GM18519 (cell line): Measurements from ENCODE around the gene TMED6.
A peak's percentile ranks its signal among the peaks of the same experiment; 100 is the strongest.

ENCODE experiments used
- ATAC-seq: cut with Tn5 transposase; IDR thresholded peaks from one replicate; pipeline ENCODE4 v1.9.1; 2021; ENCODE audit warnings: mild to moderate bottlenecking, moderate library complexity; ENCODE audit not compliant: unreplicated experiment, low FRiP score

The TMED6 gene

GRCh38 chr16:69324585-69325253, 26.9 kb downstream of the TMED6 start:
- no peak for ATAC-seq

DNA sequence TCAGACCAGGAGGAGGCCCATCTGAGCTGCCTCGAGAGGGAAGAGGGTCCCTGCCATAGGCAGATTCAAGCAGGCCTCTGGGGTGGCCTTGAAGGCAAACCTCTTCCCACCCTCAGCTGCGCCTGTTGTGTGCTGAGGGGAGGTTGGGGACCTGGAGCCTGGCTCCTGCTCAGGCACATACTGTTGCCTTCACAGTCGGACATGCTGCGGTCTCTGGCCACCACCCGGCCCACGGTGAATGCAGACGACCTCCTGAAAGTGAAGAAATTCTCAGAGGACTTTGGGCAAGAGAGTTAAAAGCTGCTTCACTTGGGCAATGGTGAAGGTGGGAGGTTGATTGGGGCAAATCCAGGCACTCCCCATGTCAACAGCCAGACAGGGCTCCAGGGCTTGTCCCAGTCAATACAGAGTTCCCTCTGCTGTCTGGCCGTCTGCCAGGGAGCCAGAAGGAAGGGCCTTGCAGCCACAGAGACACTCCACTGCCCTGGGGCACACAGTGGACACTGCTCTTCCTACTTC, 27.5 kb downstream of the TMED6 start:
- ATAC-seq = no peak

- ATAC-seq = no peak
Observed at GRCh38 chr16:69323415-69323814, 28.2 kb downstream of the TMED6 start.

DNA sequence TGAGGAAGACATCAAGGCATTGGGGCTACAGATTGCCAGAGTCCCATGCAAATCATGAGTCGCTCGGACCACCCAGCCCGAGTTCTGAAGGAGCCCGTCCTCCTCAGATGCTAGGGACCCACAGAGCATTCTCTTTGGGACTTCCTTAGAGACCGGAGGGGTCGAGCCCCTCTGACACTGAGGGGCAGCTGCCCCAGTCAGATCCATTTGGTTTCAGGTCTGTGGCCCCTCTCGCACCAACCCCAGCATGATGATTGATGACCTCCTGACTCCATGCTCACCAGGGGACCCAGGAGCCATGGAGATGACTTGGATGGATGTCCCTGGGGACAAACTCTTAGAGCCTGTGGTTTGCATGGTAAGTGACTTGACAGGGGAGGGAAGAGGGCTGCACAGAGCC, 29.2 kb downstream of the TMED6 start:
- no peak for ATAC-seq

GRCh38 chr16:69321080-69321479, 30.5 kb downstream of the TMED6 start:
- no peak for ATAC-seq

GRCh38 chr16:69320740-69321073, 30.9 kb downstream of the TMED6 start:
- ATAC-seq = no peak

- ATAC-seq = no peak
Observed at GRCh38 chr16:69319826-69320739, 31.5 kb downstream of the TMED6 start.

- ATAC-seq = no peak
Observed at GRCh38 chr16:69319381-69319780, 32.2 kb downstream of the TMED6 start.

DNA sequence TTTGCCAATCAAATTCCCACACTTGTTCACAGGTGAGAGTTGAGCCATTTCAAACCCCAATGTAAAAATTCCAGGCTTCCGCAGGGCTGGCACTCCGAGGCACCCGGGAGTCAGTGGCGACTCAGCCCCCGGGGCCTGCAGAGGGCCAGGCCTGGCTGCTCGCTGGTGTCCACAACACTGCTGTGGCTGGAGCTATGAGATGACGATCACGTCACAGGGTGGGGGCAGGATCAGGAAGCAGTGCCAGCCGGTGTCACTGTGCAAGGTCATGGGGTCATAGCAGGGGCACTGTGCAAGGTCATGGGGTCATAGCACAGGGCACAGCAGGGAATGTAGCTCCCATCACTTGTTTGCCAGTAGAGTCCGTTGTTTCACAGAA, 32.7 kb downstream of the TMED6 start:
- ATAC-seq = no peak

- ATAC-seq = no peak
Observed at GRCh38 chr16:69318177-69318910, 33.2 kb downstream of the TMED6 start.

DNA sequence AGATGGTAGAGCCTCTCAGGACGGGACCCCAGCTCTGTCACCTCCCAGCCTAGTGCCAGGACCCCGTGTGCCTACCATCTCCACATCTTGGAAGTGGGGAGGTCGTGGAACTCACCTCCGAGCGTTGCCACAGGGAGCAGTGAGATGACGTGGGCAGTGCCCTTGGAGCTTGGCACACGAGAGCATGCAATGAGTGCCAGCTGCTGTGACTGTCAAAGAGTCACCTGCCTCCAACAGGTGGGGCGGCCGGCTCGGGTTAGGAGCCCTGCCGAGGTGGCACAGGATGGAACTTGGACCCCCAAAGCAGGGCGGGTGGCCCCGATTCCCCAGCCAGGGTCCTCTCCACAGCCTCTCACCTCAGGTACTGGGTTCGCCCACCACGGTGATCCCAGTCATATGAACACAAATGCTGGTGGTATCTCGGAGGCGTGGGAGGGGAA, 35.0 kb downstream of the TMED6 start:
- ATAC-seq = no peak

DNA sequence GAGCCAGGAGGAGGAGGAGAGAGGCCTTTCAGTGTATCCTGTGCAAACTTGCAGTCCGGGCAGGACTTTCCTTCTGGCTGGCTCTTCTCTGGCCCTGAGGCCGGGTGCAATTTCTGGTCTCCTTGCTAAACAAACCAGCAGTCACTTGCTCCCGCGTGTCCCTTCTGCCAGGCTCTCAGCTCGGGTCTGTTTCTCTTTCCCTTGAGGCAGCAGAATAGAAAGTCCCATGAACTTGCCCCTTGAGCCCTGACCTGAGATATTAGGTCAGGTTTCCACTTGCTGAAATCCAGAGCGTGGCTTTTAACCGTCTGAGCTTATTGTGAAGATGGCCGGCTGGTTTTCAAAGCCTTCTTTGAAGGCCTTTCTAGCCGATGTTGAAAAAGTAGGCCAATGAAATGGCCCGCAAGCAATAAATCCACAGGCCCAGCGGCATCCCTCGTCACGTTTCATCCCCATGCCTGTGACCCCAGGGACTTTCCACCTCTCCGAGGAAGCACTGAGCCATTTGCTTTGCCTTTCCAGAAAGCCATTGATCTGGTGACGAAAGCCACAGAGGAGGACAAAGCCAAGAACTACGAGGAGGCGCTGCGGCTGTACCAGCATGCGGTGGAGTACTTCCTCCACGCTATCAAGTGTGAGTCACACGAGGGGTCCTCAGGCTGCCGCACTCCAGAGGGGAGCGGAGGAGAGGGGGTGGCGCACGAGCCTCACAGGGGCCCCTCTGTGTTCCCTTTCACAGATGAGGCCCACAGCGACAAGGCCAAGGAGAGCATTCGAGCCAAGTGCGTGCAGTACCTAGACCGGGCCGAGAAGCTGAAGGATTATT, 35.9 kb downstream of the TMED6 start:
- ATAC-seq = no peak

DNA sequence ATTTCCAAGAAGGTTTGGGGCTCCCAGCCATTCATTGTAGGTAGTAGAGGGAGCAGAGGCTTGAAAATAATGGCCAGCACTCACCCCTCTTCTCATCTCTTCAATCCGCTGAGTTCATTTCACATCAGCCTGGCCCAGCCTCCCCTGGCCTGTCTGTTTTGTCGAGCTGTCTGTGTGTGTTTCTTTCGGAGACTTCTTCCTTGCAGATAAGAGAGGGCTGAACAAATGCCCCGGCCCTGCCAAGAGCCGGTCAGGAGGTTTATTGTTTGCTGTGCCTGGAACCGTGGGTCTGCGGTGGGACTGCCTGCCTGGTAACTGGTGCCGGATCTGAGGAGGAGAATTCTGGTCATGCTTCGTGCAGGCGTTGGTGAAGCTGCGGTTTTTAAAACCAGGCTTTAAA, 37.1 kb downstream of the TMED6 start:
- ATAC-seq = no peak

DNA sequence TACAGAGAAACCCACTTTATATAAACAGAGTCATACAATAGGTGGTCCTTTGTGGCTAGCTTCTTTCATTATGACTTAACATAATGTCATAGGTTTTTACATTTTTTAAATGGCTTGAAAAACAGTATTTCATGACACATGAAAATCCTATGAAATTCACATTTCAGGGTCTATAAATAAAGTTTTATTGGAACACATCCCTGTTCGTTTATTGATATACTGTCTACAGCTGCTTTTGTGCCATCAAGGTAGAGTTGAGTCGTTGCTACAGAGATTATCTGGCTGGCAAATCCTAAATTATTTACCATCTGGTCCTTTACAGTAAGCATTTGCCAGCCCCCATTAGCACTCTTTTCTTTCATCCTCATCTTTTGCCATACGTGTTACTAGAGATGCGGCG, 38.1 kb downstream of the TMED6 start:
- ATAC-seq = no peak

DNA sequence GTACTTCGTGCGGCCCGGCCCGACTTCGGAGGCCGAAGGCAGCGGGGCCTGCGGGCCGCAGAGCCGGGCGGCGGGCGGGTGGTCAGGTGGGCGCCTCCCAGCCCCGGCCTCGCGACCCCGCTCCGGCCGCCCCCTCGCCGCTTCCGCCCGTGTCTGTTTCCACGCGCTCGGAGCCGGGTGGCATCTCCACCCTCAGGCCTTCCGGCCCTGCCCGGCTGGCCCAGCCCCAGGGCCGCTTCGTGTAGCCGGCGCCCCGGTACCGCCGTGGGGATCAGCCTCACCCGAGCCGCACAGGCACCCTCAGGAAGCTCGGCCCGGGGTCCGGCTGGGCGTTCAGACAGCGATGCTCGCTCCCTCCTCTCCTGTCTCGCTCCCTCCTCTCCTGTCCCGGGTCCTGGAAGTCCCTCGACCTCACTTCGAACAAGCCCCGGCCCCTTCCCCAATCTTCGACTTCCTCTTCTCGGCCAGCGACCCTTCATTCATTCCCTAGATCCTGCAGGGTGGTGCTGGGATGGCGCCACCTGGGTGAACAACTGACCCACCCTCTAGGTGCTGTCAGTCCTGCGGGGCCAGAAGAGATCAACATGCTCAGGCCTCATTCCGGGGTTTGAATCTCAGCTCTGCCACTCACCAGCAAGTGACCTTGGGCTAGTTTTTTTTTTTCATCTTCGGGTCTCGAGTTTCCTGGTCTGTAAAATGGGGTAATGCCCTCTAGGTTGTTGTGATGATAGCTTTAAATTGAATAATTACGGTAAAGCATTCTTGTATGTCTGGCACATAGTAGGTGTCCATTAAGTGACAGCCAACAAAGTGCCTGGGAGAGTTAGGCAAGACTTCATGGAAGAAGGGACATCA, 39.8 kb downstream of the TMED6 start:
- peak; percentile 29 for ATAC-seq

DNA sequence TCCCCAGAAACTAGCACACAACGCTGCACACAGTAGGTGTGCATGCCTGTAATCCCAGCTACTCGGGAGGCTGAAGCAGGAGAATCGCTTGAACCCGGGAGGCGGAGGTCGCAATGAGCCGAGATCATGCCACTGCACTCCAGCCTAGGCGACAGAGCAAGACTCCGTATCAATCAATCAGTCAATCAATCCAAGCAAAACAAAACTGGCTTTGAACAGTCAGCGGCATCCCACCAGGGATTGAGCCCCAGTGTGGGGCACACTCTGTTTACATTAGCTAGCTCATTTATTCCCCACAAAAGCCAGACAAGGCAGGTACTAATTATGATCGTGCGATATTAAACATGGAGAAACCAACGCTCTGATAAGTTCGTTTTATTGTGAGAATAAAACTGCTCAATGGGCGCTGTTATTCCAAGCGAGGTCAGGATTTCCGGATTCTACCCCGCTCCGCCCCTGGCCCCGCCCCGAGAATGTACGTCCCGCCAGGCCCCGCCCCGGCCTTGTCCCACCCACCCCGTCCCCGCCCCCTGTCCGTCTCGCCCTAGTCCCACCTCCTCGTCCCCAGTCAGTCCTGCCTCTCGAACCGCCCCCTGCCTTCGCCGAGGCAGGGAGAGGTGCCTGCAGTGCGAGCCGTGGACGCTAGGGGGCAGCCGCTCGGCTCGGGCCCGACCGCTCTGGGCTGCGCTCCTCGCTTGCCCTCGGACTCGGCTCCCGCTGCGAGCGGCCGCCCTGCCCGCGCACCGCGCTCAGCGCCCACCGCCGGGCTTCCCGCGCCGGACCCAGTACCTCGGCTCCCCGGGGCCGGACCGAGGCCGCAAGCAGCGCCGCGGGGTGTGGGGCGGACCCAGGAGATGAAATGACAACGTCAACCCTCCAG, 40.7 kb downstream of the TMED6 start, which contains the start of gene VPS4A:
VPS4A (plus strand) TSS at position 698 of the 880 bp plus-strand sequence; CDS start at position 860, 162 bp downstream.
- ATAC-seq = peak; percentile 89

DNA sequence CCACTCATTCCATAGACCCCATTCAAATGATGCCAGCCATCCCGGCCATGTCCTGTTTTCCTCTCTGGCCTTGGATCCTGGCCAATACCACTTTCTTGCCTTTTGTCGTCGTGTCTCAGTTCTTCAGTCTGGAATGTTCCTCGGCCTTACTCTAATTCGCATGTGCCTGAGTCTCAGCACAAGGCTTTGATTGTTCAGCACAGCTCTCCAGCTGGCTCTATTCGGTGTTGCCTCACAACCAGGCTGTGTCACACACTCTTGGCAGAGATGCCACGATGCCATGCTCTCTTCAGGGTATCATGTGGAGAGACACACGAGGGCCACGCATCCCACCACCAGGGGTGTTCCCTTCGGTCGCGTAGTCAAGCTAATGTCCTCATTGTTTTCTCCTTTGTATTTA, 42.3 kb downstream of the TMED6 start:
- ATAC-seq = no peak

GRCh38 chr16:69307856-69308255, 43.7 kb downstream of the TMED6 start:
- ATAC-seq = no peak
